ENCODE measurements around the gene SRMS.
"Not testable (repeated sequence)": the region's sequence is repeated elsewhere in the genome, so short reads cannot be mapped to it uniquely, and the experiment has no call there.

The SRMS gene

GRCh38 chr20:63560856-63561609 is 13.5 kb upstream of the SRMS start:
- no peak for DNase-seq (ENCODE audit: extremely low read depth, low read depth)
- TF ChIP-seq, protein P1, sequence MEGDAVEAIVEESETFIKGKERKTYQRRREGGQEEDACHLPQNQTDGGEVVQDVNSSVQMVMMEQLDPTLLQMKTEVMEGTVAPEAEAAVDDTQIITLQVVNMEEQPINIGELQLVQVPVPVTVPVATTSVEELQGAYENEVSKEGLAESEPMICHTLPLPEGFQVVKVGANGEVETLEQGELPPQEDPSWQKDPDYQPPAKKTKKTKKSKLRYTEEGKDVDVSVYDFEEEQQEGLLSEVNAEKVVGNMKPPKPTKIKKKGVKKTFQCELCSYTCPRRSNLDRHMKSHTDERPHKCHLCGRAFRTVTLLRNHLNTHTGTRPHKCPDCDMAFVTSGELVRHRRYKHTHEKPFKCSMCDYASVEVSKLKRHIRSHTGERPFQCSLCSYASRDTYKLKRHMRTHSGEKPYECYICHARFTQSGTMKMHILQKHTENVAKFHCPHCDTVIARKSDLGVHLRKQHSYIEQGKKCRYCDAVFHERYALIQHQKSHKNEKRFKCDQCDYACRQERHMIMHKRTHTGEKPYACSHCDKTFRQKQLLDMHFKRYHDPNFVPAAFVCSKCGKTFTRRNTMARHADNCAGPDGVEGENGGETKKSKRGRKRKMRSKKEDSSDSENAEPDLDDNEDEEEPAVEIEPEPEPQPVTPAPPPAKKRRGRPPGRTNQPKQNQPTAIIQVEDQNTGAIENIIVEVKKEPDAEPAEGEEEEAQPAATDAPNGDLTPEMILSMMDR (IDR thresholded peaks at IDR 0.05; ENCODE audit: low read depth, low read length): no peak

- DNase-seq (ENCODE audit: extremely low read depth, low read depth): no peak
- TF ChIP-seq, protein P1 (IDR thresholded peaks at IDR 0.05; ENCODE audit: low read depth, low read length): no peak
Measured at GRCh38 chr20:63560333-63560805, 12.8 kb upstream of the SRMS start.

DNA sequence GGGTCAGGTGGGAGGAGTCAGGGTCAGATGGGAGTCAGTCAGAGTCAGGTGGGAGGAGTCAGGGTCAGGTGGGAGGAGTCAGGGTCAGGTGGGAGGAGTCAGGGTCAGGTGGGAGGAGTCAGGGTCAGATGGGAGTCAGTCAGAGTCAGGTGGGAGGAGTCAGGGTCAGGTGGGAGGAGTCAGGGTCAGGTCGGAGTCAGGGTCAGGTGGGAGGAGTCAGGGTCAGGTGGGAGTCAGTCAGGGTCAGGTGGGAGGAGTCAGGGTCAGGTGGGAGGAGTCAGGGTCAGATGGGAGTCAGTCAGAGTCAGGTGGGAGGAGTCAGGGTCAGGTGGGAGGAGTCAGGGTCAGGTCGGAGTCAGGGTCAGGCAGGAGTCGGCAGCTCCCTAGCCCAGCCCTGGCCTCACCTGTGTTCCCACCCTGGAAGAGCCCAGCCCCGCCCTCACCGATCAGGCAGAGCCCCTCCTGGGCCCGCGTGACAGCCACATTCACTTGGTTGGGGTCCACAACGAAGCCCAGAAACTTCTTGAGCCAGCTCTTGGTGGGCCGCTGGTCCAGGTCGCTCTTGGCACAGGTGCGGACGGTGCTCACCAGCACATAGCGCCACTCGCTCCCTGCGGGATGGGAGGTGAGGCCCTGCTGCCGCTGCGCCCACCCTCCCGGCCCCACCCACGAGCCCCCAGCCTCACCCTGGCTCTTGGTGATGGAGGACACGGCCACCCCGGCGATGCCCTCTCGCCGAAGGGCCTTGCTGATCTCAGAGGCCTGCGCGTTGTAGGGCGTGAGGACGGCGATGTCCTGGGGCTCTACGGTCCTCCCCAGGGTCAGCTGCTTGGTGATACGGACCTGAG is 12.2 kb upstream of the SRMS start:
- DNase-seq (ENCODE audit: extremely low read depth, low read depth): not testable (repeated sequence)

DNA sequence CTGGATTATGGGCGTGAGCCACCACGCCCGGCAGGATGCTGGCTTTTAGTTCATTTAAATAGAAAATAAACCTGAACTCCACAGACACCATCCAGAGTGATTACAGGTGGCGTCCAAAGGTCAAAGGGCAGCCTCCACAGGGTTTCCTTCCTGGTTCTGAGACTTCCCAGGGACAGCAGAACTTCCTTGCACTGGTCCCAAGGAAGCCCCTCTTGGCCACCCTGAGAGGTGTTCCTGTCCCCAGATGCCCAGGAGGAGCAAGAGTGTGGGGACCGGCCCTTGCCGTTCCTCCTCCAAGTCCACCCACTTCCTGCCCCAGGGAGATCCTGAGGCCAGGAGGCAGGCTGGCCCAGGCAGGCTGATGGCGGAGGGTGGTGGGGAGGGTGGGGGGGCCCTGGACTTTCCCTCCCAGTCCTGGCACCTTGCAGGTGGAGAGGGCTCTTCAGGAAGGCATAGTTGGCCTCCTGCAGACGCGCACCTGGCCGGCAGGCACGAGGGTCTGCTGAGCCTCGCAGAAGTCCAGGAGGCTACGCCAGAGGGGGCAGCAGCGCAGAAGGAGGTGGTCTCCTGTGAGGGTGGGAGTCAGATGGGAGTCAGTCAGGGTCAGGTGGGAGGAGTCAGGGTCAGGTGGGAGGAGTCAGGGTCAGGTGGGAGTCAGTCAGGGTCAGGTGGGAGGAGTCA is 11.4 kb upstream of the SRMS start:
- DNase-seq (ENCODE audit: extremely low read depth, low read depth): no peak

GRCh38 chr20:63557481-63557891 is 9.9 kb upstream of the SRMS start:
- no peak for DNase-seq (ENCODE audit: extremely low read depth, low read depth)
- TF ChIP-seq, protein P1 (IDR thresholded peaks at IDR 0.05; ENCODE audit: low read depth, low read length): no peak

More for the DNA sequence above, 11.4 kb upstream of the SRMS start:
- TF ChIP-seq, protein P1 (IDR thresholded peaks at IDR 0.05; ENCODE audit: low read depth, low read length): no peak

GRCh38 chr20:63556873-63557478 is 9.4 kb upstream of the SRMS start:
- TF ChIP-seq, protein P1 (IDR thresholded peaks at IDR 0.05; ENCODE audit: low read depth, low read length): no peak

DNA sequence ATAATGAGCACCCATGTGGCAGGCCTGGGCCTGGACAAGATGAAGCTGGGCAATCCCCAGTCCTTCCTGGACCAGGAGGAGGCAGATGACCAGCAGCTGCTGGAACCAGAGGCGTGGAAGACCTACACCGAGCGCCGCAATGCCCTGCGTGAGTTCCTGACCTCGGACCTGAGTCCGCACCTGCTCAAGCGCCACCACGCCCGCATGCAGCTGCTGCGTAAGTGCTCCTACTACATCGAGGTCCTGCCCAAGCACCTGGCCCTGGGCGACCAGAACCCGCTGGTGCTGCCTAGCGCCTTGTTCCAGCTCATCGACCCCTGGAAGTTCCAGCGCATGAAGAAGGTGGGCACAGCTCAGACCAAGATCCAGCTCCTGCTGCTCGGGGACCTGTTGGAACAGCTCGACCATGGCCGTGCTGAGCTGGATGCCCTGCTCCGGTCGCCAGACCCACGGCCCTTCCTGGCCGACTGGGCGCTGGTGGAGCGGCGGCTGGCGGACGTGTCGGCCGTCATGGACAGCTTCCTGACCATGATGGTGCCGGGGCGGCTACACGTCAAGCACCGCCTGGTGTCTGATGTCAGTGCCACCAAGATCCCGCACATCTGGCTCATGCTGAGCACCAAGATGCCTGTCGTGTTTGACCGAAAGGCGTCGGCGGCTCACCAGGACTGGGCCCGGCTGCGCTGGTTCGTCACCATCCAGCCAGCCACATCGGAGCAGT is 8.3 kb upstream of the SRMS start:
- TF ChIP-seq, protein P1 (IDR thresholded peaks at IDR 0.05; ENCODE audit: low read depth, low read length): no peak
- no peak for DNase-seq (ENCODE audit: extremely low read depth, low read depth)

More at GRCh38 chr20:63556873-63557478, 9.4 kb upstream of the SRMS start:
- DNase-seq (ENCODE audit: extremely low read depth, low read depth): no peak
